HG03097 (cell line): ENCODE measurements around the gene MYCN.
"Not testable (repeated sequence)": the region's sequence is repeated elsewhere in the genome, so short reads cannot be mapped to it uniquely, and the experiment has no call there.

ENCODE experiments used
- ATAC-seq: cut with Tn5 transposase; IDR thresholded peaks from one replicate; pipeline ENCODE4 v1.9.1; 2021; ENCODE audit not compliant: unreplicated experiment, low FRiP score

MYCN gene

DNA sequence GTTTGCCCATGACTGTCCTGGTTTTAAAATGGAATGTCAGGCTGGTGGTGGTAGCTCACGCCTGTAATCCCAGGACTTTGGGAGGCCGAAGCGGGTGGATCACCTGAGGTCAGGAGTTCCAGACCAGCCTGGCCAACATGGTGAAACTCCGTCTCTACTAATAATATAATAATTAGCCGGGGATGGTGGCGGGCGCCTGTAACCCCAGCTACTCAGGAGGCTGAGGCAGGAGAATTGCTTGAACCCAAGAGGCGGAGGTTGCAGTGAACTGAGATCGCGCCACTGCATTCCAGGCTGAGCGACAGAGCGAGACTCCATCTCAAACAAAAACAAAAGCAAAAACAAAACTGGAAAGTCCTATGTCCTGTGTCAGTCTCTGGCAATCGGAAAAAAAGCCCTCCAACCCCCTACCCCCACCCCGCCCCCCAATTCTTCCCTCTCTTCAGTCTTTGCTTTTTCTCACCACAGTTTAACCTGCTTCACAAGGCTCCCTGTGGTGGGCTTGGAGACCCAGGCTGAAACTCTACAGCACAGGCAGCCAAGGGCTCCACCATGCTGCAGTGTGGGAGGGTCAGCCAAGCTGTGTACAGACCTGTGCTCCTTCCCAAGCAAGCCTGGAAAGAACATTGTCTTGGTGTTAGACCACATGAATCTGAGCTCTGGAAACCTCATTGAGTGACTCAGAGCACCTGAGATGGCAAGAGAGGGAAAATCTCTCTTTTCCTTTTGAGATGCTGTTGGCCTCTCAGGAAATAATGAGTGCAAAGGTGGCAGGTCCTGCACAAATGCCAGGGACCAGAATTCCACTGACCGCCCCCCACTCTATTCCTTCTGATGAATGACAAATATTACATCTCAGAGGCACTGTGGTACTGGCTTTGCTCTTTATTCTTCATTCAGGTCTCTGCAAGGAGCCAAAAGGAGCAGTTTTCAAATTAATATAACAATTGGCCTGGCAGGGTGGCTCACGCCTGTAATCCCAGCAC lies 16.7 kb downstream of the MYCN start:
- ATAC-seq, result no peak

DNA sequence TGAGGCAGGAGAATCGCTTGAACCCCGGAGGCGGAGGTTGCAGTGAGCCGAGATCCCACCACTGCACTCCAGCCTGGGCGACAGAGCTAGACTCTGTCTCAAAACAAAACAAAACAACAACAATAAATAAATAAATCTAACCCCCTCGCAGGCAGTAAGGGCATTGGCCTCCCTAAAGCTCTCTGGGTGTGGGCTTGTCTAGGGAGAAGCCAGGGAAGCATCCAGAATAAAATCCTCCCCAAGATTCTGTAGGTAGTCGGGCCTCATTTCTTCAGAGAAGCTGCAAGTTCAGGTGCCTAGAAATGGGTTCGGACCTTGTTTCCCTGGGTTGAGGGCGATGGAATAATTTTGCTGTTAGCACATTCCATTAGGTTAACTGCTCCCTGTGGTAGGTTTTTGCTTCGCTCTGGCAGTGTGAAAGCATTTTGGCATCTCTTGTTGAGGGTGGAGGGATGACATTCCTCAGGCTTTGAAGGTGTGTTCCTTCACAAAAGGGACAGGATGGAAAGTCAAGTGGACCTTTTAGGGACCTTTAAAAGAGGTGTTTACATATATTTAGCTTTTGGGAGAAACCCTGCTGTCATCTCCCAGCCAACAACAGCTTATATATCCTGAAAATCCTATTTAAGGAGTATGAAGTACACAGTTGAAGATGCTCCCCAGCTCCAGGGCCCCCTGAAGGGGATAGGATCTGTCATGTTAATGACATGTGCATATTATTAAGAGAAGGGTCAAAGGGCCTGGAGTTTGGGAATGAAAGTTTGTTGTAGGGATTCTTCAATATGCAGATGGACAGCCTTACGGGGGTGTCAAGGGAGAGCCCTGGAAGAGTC lies 17.7 kb downstream of the MYCN start:
- no peak for ATAC-seq

GRCh38 chr2:15959331-15960153 lies 19.2 kb downstream of the MYCN start:
- ATAC-seq, result no peak

DNA sequence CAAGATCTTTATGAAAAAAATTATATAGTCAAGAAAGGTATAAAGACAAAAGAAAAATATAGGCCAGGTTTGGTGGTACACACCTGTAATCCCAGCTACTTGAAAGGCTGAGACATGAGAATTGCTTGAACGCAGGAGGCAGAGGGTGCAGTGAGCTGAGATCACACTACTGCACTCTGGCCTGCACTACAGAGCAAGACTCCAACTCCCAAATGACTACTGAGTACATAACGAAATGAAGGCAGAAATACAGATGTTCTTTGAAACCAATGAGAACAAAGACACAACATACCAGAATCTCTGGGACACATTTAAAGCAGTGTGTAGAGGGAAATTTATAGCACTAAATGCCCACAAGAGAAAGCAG lies 19.8 kb downstream of the MYCN start:
- ATAC-seq, result not testable (repeated sequence)

DNA sequence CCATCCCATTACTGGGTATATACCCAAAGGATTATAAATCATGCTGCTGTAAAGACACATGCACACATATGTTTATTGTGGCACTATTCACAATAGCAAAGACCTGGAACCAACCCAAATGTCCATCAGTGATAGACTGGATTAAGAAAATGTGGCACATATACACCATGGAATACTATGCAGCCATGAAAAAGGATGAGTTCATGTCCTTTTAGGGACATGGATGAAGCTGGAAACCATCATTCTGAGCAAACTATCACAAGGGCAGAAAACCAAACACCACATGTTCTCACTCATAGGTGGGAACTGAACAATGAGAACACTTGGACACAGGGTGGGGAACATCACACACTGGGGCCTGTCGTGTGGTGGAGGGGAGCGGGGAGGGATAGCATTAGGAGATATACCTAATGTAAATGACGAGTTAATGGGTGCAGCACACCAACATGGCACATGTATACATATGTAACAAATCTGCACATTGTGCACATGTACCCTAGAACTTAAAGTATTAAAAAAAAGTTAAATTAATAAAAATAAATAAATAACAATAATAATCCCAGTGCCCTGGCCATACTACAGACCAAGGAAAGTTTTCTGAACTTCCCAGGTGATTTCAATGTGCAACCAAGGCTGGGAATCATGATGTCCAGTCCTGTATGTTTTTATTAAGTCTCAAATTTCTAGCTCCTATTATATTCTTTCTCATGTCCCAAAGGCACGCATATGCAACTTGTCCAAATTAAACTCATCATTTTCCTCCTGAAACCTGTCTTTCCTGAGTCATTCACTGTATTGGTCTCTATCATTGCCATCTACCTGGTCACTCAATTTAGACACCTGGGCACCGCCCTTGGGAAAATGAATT lies 23.0 kb downstream of the MYCN start:
- not testable (repeated sequence) for ATAC-seq

DNA sequence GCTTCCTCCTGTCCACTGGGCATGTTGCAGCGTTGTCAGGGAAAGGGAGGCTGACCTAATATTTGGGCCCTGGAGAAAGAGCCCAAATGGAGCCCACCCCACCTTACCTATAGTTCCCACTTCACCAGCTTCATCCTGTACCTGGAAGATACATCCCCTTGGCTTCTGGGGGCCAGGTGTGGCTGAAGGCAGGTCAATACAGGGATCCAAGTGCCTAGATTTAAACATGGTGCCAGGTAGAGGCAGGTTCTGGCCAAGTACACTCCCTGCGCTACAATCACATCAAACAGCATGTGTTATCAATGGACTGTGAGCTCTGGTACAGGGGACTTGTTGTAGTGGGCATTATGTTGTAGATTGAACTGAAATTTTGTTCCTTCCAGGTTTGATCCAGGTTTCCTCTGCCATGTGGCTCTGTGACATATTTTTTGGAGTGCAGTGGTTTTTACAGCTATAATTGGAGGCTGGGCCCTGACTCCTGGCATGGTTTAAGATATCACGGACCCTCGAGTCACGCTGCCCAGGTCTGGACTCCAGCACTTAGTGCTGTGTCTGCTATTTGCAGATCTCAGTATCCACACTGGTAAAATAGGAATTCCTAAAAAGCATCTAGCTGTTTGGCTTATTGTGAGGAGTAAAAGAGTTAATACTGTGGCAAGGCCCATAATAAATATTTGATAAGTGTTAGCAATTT lies 23.8 kb downstream of the MYCN start:
- ATAC-seq, result no peak

GRCh38 chr2:15964936-15965563 lies 24.7 kb downstream of the MYCN start:
- ATAC-seq, result no peak

DNA sequence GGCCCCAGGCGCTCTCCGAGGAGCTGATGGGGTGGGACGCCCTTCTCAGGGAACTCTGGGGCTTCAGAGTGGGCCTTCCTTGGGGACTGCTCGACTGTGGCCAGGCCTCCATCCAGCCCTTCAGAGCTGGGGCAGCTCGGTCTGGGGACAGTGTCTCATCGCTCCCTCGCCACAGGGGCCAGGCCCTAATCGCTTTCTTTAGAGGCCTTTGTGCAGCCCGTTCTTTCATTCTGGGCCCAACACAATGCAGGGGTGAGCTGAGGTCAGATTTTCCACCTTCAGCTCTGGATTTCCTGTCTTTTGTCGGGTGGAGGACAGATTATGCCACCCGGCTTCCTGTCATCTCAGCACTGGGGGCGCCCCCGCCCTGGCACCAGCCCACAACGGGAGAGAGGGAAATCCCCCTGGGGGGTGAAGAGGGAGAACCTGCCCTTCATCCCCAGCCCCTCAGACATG lies 25.2 kb downstream of the MYCN start:
- no peak for ATAC-seq

DNA sequence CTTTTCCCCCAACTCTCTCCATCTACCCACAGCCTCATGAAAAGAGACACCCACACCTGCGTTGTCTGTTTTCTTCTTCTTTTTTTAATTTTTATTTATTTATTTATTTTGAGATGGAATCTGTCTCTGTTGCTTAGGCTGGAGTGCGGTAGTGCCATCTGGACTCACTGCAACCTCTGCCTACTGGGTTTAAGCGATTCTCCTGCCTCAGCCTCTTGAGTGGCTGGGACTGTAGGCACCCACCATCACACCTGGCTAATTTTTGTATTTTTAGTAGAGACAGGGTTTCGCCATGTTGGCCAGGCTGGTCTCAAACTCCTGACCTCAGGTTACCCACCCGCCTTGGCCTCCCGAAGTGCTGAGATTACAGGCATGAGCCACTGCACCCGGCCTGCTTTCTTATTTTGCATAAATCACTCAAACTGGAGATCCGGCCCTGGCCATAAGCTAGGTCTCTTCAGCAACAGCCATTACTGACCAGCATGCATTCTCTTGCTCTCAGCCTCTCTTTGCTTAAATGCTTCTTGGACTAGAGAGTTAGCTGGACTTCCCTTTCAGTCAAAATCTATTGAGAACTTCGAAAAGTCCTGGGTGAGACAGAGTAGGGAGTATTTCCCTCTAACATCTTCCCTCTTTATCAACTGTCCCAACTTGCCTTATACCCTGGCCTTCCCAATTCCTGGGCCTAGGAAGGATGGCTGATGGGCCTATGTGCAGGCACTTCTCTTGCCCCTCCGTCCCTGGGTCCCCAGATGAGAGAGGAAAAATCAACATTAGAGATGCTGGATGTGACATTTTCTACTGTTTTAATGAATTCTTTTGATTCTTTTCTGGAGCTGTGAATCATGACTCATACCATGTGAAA lies 27.3 kb downstream of the MYCN start:
- ATAC-seq, result no peak

- no peak for ATAC-seq
Measured at GRCh38 chr2:15968280-15969178, 28.2 kb downstream of the MYCN start.

- ATAC-seq, result no peak
Measured at GRCh38 chr2:15969214-15969613, 28.9 kb downstream of the MYCN start.

DNA sequence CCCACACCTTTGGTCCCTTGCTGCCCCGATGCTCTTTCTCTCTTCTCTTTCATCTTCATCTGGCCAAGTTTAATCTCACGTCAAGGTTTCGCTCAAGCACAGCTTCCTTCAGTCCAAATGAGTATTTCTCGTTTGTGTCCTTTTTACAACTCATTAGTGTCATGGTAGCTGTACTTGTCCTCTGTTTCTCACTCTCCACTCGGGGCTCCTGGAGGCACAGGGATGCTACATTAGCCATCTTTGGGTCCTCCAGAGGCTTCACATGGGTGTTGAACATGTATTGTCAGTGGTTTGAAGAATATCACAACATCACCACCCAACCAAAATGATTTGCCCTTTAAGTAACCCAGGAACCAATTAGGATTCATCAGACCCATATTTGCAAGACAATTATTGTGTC lies 30.4 kb downstream of the MYCN start:
- no peak for ATAC-seq

- no peak for ATAC-seq
Measured at GRCh38 chr2:15971351-15971750, 31.0 kb downstream of the MYCN start.

DNA sequence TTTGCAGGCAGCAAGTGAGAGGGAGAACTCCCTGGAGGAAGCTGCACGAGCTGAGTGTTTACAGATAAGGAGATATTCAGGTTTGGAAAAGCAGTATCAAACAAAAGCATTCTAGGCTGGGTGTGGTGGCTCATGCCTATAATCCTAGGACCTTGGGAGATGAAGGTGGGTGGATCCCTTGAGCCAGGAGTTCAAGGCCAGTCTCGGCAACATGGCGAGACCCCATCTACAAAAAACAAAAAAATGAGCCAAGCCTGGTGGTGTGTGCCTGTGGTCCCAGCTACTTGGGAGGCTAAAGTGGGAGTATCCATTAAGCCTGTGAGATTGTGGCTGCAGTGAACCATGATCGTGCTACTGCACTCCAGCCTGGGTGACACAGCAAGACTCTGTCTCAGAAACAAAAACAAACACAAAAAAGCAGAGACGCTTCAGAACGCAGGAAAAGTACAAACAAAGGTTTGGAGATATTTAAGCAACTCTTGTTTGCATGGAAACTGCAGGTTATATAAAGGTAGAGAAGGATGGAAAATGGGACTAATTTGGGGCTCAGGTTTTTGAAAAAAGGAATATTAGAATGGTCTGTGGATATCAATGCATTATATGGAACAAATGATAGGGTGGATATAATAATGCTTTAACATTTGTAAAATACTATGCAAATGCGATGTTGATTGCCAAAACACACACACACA lies 31.6 kb downstream of the MYCN start:
- no peak for ATAC-seq

GRCh38 chr2:15973481-15974401 lies 33.4 kb downstream of the MYCN start:
- no peak for ATAC-seq
